GM19240 (cell line): ENCODE measurements around the gene SSC4D.
"Not testable (repeated sequence)": the region's sequence is repeated elsewhere in the genome, so short reads cannot be mapped to it uniquely, and the experiment has no call there.

Experiments used
- DNase-seq: peaks from one replicate; pipeline ENCODE4 v3.0.0; 2011; ENCODE audit warnings: low spot score; ENCODE audit not compliant: insufficient read length

SSC4D gene

DNA sequence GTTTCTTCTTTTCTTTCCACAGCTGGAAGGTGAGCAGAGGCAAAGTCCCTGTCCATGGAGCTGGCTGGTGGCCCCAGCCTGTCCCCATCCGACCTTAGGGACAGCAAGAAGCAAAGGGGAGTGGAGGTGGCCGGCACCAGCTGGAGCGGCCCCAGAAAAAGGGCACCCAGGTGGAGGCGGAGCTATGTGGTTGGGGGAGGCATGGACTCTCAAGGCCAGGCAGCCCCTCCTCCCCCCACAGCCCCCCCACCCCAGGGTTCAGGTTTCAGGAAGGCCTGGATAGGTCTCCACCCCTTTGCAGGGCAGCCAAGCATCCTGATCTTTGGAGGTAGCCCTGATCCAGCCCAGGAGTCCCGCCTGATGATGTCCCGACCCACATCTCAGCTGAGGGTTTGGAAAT lies at the start of gene SSC4D:
Gene SSC4D, minus strand, starts transcription at position 161 of the 400 bp plus-strand sequence. CDS start 5,258 bp downstream, outside the sequence.
- no peak for DNase-seq

DNA sequence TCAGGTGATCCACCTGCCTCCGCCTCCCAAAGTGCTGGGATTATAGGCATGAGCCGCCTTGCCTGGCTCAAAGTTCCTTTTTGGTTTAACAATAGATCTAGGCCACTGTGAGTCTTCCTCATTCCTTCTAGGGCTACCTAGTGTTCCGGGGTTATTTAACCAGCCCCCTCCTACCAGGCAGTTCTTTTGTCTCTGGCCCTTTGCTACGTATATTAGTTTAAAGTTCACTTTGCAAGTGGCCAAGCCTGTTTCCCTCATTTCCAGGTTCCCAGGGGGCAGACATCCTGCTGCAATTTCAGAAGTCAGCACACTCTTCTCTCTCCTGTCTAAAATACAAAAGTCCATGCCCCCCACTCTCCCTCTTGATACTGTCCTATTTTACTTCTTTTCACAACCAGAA lies 49.0 kb upstream of the SSC4D start:
- DNase-seq: not testable (repeated sequence)

- not testable (repeated sequence) for DNase-seq
Observed at GRCh38 chr7:76457017-76457416, 47.5 kb upstream of the SSC4D start.

DNA sequence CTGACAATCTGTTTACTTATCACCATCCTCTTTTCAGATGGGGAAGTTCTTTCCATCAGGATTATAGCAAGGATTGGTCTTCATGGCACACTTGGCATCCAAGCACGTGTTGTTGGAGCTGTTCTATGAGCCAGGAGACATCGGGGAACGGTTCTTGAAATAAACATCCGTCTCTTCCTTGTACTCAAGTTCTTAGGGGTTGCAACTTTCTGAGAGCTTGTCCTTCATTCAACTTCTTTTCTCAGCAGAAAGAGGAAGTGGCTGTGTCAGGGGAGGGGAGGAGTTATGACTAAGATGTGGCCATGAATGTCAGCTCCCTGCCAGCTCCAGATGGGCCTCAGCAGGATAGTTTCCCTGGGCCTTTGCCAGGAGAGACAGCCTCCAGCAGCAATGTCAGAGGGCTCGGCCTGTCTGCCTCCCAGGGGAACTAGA lies 36.1 kb upstream of the SSC4D start:
- DNase-seq: not testable (repeated sequence)

GRCh38 chr7:76443846-76444245 lies 34.3 kb upstream of the SSC4D start:
- not testable (repeated sequence) for DNase-seq

DNA sequence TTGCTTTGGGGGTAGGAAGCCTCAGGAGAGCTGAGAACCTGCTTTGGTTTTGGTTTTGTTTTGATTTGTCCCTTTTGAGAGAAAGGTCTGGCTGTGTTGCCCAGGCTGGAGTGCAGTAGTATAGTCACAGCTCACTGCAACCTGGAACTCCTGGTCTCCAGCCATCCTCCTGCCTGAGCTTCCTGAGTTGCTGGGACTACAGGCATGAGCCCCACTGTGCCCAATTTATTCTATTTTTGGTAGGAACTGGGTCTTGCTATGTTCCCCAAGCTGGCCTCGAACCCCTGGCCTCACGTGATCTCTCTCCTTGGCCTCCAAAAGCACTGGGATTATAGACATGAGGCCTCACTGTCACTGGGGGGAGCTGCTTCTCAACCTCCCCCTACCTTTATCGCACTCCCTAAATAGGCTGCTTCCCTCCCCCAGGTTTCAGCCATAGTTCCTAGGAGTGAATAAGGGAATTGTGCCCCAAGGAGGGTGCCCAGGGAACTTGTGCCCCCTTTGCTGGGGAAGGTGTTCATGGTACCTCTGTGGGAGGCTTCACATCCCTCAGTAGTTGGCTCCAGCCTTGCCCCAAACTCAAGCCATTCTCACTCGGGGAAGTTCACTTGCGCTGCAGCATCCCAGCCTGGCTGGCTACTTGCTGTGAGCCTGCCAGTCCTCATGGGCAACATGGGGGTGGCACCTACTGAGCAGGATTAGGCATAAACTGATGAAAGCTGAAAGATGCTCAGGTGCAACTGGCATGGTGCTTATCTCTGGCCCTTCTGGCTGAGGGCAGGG lies 33.4 kb upstream of the SSC4D start:
- DNase-seq: not testable (repeated sequence)

DNA sequence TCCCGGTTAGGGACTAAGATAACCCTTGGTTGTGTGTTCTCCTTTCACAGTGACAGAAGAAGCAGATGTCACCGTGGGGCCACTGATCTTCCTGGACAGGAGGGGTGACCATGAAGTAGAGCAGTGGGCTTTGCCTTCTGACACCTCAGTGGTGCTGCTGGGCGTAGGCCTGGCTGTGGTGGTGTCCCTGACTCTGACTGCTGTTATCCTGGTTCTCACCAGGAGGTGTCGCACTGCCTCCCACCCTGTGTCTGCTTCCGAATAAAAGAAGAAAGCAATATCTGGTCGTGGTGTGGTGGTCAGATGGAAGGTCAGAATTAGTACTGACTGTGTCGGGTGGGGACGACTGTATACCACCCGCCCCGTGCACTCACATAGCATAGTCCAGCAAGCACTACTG lies 32.3 kb upstream of the SSC4D start:
- not testable (repeated sequence) for DNase-seq

- DNase-seq: not testable (repeated sequence)
Observed at GRCh38 chr7:76440404-76440803, 30.9 kb upstream of the SSC4D start.

GRCh38 chr7:76439120-76439888 lies 29.8 kb upstream of the SSC4D start:
- DNase-seq: not testable (repeated sequence)

DNA sequence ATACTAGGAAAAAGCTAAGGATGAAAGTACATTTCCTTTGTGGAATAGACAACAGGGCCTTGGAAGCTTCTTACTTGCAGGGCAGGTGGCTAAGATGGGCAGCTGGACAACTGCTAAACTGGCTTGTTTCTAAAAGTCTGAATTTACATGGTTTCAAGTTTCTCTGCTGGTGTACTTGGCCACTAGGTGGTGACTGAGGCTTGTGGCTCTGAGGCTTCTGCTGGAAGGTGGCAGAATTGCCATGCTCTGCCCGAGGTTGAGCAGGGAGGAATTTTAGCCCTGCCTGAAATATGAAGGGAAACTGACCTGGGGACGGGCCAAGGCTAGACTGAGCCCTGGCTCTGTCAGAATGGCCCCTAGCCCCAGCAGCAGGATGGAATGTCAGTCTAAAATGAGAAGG lies 28.4 kb upstream of the SSC4D start:
- DNase-seq: not testable (repeated sequence)

DNA sequence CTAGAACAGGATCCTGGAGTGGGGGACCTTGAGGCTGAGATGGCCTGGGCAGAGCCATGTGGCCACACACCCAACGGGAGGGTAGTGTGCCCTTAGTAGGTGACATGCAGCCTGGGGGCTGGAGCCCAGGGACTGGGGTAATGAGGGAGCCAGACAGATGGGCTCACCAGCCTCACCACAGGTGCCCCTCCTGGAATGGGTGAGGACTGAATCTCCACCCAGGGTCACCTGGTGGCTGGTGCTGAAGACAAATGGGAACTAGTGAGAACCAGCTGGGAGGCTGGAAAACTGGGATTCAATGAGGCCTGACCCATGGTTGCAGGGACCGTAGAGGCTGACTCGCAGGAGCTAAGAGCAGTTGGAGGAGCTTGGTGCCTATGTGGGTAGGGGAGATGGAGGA lies 21.3 kb upstream of the SSC4D start:
- no peak for DNase-seq

- DNase-seq: no peak
Observed at GRCh38 chr7:76430211-76430610, 20.7 kb upstream of the SSC4D start.

GRCh38 chr7:76428868-76429805 lies 19.6 kb upstream of the SSC4D start:
- DNase-seq: no peak

DNA sequence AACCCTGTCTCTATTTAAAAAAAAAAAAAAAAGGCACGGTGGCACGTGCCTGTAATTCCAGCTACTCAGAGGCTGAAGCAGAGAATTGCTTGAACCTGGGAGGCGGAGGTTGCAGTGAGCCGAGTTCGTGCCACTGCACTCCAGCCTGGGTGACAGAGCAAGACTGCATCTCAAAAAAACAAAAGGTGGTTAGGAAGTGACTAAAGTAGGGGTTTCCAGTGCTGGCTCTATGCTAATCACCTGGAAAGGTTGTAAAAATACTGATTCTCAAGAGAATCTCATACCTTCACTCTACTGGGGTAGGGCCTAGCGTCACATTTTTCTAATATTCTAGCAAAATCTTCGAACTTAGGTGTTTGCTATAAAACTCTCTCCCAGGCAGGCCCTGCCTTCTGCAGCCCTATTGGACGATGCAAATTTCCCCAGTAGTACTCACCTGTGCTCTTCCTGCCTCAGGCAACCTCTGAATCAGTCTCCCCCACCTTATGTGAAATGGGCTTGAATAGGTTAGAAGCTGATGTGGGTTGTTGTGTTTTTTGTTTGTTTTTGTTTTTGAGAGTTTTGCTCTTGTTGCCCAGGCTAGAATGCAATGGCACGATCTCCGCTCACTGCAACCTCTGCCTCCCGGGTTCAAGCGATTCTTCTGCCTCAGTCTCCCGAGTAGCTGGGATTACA lies 18.8 kb upstream of the SSC4D start:
- no peak for DNase-seq

- no peak for DNase-seq
Observed at GRCh38 chr7:76427635-76428034, 18.1 kb upstream of the SSC4D start.

DNA sequence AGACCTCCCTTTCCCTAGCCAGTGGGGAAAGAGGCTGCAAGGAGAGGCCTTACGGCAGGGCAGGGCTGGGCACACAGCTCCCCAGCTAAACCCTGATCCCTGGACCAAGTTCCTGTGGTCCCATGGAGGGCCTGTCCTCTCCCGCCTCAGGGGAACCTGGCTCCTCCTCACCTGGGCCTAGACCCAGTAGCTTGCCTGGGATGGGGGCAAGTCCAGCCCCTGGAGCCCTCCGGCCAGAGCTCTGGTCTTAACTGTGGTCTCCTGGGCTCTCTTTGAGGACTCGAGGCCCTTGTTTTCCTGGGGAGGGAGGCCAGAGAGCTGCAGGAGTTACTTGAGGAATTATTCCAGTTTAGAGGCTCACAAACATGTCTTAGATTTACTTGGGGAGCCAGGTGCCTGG lies 16.7 kb upstream of the SSC4D start:
- DNase-seq: no peak

DNA sequence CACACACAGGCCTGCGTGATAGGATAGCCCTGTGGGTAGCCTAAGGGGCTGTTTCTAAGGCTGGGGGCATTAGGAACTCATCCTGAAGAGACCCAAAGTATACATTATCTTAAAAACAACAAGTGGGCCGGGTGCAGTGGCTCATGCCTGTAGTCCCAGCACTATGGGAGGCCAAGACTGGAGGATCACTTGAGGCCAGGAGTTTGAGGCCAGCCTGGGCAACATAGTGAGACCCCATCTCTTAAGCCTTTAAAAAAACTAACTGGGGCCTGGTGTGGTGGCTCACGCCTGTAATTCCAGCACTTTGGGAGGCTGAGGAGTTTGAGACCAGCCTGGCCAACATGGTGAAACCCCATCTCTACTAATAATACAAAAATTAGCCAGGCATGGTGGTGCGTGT lies 16.1 kb upstream of the SSC4D start:
- not testable (repeated sequence) for DNase-seq

DNA sequence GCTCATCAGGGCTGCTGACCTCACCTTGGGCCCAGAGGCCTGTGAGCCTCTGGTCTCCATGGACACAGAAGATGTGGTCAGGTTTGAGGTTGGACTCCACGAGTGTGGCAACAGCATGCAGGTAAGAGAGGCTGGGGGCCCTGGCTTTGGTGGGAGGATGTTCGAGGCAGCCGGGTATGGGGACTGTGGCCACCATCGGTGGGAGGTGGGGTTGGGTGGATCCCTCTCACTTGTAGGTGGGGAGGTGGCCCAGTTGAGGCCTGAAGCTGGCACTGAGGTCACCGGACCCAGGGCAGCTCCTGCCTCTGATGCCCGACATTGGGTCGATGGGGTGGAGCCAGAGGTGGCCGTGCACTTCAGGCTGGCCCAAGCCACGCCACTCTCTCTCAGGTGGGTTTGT lies 15.7 kb upstream of the SSC4D start:
- no peak for DNase-seq

DNA sequence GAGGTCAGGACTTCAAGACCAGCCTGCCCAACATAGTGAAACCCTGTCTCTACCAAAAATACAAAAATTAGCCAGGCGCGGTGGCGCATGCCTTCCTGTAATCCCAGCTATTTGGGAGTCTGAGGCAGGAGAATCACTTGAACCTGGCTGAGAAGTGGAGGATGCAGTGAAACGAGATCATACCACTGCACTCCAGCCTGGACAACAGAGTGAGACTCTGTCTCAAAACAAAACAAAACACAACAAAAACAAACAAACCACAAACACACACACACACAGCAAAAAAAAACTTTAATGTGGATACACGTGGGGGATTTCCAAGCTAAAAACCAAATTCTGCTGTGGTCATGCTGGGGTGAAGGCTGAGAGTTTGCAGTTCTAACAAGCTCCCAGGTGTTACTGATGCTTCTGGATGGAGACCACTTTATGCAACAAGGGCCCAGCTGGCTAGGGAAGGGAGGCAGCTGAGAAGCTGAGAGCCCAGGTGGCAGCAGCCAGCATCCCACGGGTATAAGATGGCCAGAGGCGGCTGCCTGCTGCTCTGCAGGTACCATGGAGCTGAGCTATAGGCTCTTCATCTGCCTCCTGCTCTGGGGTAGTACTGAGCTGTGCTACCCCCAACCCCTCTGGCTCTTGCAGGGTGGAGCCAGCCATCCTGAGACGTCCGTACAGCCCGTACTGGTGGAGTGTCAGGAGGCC lies 15.1 kb upstream of the SSC4D start, which contains the start of gene ZP3:
Gene ZP3, plus strand, starts transcription at position 538 of the 699 bp plus-strand sequence. Its CDS starts 15 bp downstream, at position 553.
- DNase-seq: no peak
